ENCODE results near the gene CCDC80. TPM values are rescaled to one million over a fixed set of nuclear protein-coding genes. Genes with fewer than 3 reads are reported as not detected.

Gene CCDC80
- total RNA-seq, 1 donor from 2014 or later = 3.7 TPM

GRCh38 chr3:112610121-112610520 is 30.8 kb downstream of the CCDC80 start:
- H3K9me3 Mint-ChIP-seq (ENCODE audit: unreplicated experiment) = no peaks in the 10 kb centered on the region
- H3K4me3 Mint-ChIP-seq (ENCODE audit: unreplicated experiment) = no peak overlapping the region
- no peaks in the 10 kb centered on the region for H3K27me3 Mint-ChIP-seq (ENCODE audit: unreplicated experiment)
- H3K36me3 Mint-ChIP-seq (ENCODE audit: low read depth, unreplicated experiment) = no peaks in the 10 kb centered on the region
- H3K4me1 Mint-ChIP-seq (ENCODE audit: unreplicated experiment) = peaks cover 17% of the 10 kb centered on the region
- H3K27ac Mint-ChIP-seq (ENCODE audit: unreplicated experiment) = no peak overlapping the region
- no peak for DNase-seq (ENCODE audit: low spot score)
- TF ChIP-seq CTCF (IDR thresholded peaks at IDR 0.05; ENCODE audit: unreplicated experiment) = no peak

GRCh38 chr3:112607863-112608262 is 33.1 kb downstream of the CCDC80 start:
- no peak for DNase-seq (ENCODE audit: low spot score)
- H3K4me1 Mint-ChIP-seq (ENCODE audit: unreplicated experiment) = peaks cover 26% of the 10 kb centered on the region
- H3K9me3 Mint-ChIP-seq (ENCODE audit: unreplicated experiment) = no peaks in the 10 kb centered on the region
- no peak for TF ChIP-seq CTCF (IDR thresholded peaks at IDR 0.05; ENCODE audit: unreplicated experiment)
- peak overlapping the region; percentile 17 for H3K27ac Mint-ChIP-seq (ENCODE audit: unreplicated experiment)
- peaks cover 2% of the 10 kb centered on the region for H3K27me3 Mint-ChIP-seq (ENCODE audit: unreplicated experiment)
- H3K4me3 Mint-ChIP-seq (ENCODE audit: unreplicated experiment) = no peak overlapping the region
- no peaks in the 10 kb centered on the region for H3K36me3 Mint-ChIP-seq (ENCODE audit: low read depth, unreplicated experiment)

- no peak for DNase-seq (ENCODE audit: low spot score)
- Mint-ChIP-seq H3K27ac (ENCODE audit: unreplicated experiment) (peak overlapping the region; percentile 97), H3K36me3 (ENCODE audit: low read depth, unreplicated experiment) (no peaks in the 10 kb centered on the region), H3K4me3 (ENCODE audit: unreplicated experiment) (no peak overlapping the region), H3K9me3 (ENCODE audit: unreplicated experiment) (no peaks in the 10 kb centered on the region), H3K27me3 (ENCODE audit: unreplicated experiment) (peaks cover 2% of the 10 kb centered on the region), H3K4me1 (ENCODE audit: unreplicated experiment) (peaks cover 26% of the 10 kb centered on the region)
- no peak for TF ChIP-seq CTCF (IDR thresholded peaks at IDR 0.05; ENCODE audit: unreplicated experiment)
Measured at GRCh38 chr3:112606098-112606497, 34.8 kb downstream of the CCDC80 start.

GRCh38 chr3:112605285-112605684 is 35.7 kb downstream of the CCDC80 start:
- TF ChIP-seq CTCF (IDR thresholded peaks at IDR 0.05; ENCODE audit: unreplicated experiment) = no peak
- Mint-ChIP-seq H3K4me1 (ENCODE audit: unreplicated experiment) (peaks cover 25% of the 10 kb centered on the region), H3K27me3 (ENCODE audit: unreplicated experiment) (peaks cover 2% of the 10 kb centered on the region), H3K36me3 (ENCODE audit: low read depth, unreplicated experiment) (no peaks in the 10 kb centered on the region), H3K9me3 (ENCODE audit: unreplicated experiment) (no peaks in the 10 kb centered on the region), H3K4me3 (ENCODE audit: unreplicated experiment) (no peak overlapping the region), H3K27ac (ENCODE audit: unreplicated experiment) (peak overlapping the region; percentile 97)
- DNase-seq (ENCODE audit: low spot score) = peak; percentile 29

GRCh38 chr3:112604536-112604935 is 36.4 kb downstream of the CCDC80 start:
- peaks cover 2% of the 10 kb centered on the region for H3K27me3 Mint-ChIP-seq (ENCODE audit: unreplicated experiment)
- no peaks in the 10 kb centered on the region for H3K9me3 Mint-ChIP-seq (ENCODE audit: unreplicated experiment)
- H3K4me3 Mint-ChIP-seq (ENCODE audit: unreplicated experiment) = peak overlapping the region; percentile 63
- peaks cover 23% of the 10 kb centered on the region for H3K4me1 Mint-ChIP-seq (ENCODE audit: unreplicated experiment)
- DNase-seq (ENCODE audit: low spot score) = peak; percentile 21
- H3K36me3 Mint-ChIP-seq (ENCODE audit: low read depth, unreplicated experiment) = no peaks in the 10 kb centered on the region
- peak overlapping the region; percentile 97 for H3K27ac Mint-ChIP-seq (ENCODE audit: unreplicated experiment)
- no peak for TF ChIP-seq CTCF (IDR thresholded peaks at IDR 0.05; ENCODE audit: unreplicated experiment)
